SK-N-SH (cell line): Measurements from ENCODE around the gene HPN.

ENCODE experiments used
- CTCF ChIP-seq: fragments of 200-600 bp; sonication (generic); IDR thresholded peaks from 2 replicates; pipeline ENCODE4 v1.6.1; 2017; ENCODE audit warnings: antibody characterized with exemption, mild to moderate bottlenecking, moderate library complexity
- EP300 ChIP-seq, 2 experiments: IDR thresholded peaks; 2 replicates each; pipeline versions ENCODE4 v1.4.0 to v1.6.1; 2012; ENCODE audit warnings: borderline replicate concordance in 1 of 2, low read depth in 1 of 2, low read length in 1 of 2
- FOSL2 ChIP-seq: IDR thresholded peaks from 2 replicates; pipeline ENCODE4 v1.4.0; 2012; ENCODE audit warnings: low read depth, mild to moderate bottlenecking, moderate library complexity, borderline replicate concordance
- FOXM1 ChIP-seq: IDR thresholded peaks from 2 replicates; pipeline ENCODE4 v1.4.0; 2012; ENCODE audit warnings: low read depth, mild to moderate bottlenecking
- MXI1 ChIP-seq: IDR thresholded peaks from 2 replicates; pipeline ENCODE4 v1.6.1; 2012; ENCODE audit warnings: mild to moderate bottlenecking, low read depth, low read length, improper control_type of control experiment
- PBX3 ChIP-seq: IDR thresholded peaks from 2 replicates; pipeline ENCODE4; 2012
- POLR2AphosphoS5 ChIP-seq: IDR thresholded peaks from 2 replicates; pipeline ENCODE4 v1.6.1; 2012; ENCODE audit warnings: low read depth, low read length
- RAD21 ChIP-seq: IDR thresholded peaks from 2 replicates; pipeline ENCODE4 v1.6.1; 2012; ENCODE audit warnings: mild to moderate bottlenecking, low read length
- REST ChIP-seq: IDR thresholded peaks from 2 replicates; pipeline ENCODE4 v1.6.1; 2012; ENCODE audit warnings: mild to moderate bottlenecking, low read depth, low read length, moderate library complexity
- RFX5 ChIP-seq: IDR thresholded peaks from 2 replicates; pipeline ENCODE4 v1.6.1; 2012; ENCODE audit warnings: mild to moderate bottlenecking, improper control_type of control experiment, low read length
- RXRA ChIP-seq: IDR thresholded peaks from 2 replicates; pipeline ENCODE4 v1.4.0; 2012; ENCODE audit warnings: low read depth, mild to moderate bottlenecking, borderline replicate concordance
- USF1 ChIP-seq: IDR thresholded peaks from 2 replicates; pipeline ENCODE4 v1.4.0; 2012; ENCODE audit warnings: low read depth, borderline replicate concordance
- USF2 ChIP-seq: fragments of 150-350 bp; IDR thresholded peaks from 2 replicates; pipeline ENCODE4 v1.6.1; 2017; ENCODE audit warnings: antibody characterized with exemption, low read length, low read depth, borderline replicate concordance
- YY1 ChIP-seq: IDR thresholded peaks from 2 replicates; pipeline ENCODE4 v1.4.0; 2012; ENCODE audit warnings: low read depth, mild to moderate bottlenecking

GRCh38 chr19:35098413-35099049, 57.0 kb downstream of the HPN start:
- TF ChIP-seq CTCF (no peak), EP300 (IDR thresholded peaks at IDR 0.05; ENCODE audit: borderline replicate concordance in 1 of 2, low read depth in 1 of 2, low read length in 1 of 2) (no peak), RFX5 (no peak), RXRA (no peak), POLR2AphosphoS5 (no peak), FOSL2 (no peak), REST (no peak), MXI1 (no peak), FOXM1 (no peak), USF1 (no peak), PBX3 (no peak), RAD21 (no peak), YY1 (no peak), USF2 (no peak)
